T-helper 2 cell treated with Interferon-gamma antibody and Interleukin-4, amounts not matched to agents 5 μg/mL and 100 μg/mL, for 36 hours (primary cell): Measurements from ENCODE around the gene LRRN2.
"Not testable (repeated sequence)": the region's sequence is repeated elsewhere in the genome, so short reads cannot be mapped to it uniquely, and the experiment has no call there.

Source experiments
- DNase-seq: peaks from one replicate; pipeline ENCODE4 v3.0.0; 2021; ENCODE audit warnings: low spot score
- H3K27ac Mint-ChIP-seq: one replicate; pipeline ENCODE4 v1.8.0; 2021; ENCODE audit warnings: mild to moderate bottlenecking, mixed read lengths
- H3K27me3 Mint-ChIP-seq: one replicate; pipeline ENCODE4 v1.8.0; 2021; ENCODE audit warnings: low read depth, mixed read lengths
- H3K36me3 Mint-ChIP-seq: one replicate; pipeline ENCODE4 v1.8.0; 2021; ENCODE audit warnings: low read depth, mixed read lengths
- H3K4me1 Mint-ChIP-seq: one replicate; pipeline ENCODE4 v1.8.0; 2021; ENCODE audit warnings: low read depth, mixed read lengths
- H3K4me3 Mint-ChIP-seq: one replicate; pipeline ENCODE4 v1.8.0; 2022; ENCODE audit warnings: mild to moderate bottlenecking, moderate library complexity, mixed read lengths
- H3K9me3 Mint-ChIP-seq: one replicate; pipeline ENCODE4 v1.8.0; 2021; ENCODE audit warnings: mixed read lengths

LRRN2 gene

DNA sequence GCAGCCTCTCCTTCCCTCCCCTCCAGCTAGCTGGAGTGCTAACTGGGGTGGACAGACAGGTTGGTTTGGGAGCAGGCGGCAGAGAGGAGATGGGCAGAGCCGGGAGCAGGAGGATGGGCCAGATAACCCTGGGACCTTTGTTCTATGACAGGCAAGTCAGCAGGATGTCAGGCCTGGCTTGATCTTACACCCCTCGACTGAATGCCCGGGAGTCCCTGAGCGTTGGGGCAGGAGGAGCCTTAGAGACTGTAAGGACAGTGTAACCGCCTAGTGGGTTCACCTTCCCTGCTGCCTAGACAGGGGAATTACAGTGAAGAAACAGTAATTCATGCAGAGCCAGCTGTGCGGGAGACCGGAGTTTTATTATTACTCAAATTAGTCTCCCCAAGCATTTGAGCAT is 109.1 kb downstream of the LRRN2 start:
- Mint-ChIP-seq H3K27me3 (no peaks in the 10 kb centered on the region), H3K27ac (peak overlapping the region; percentile 43), H3K4me1 (peaks cover 33% of the 10 kb centered on the region), H3K4me3 (no peak overlapping the region), H3K9me3 (no peaks in the 10 kb centered on the region), H3K36me3 (peaks cover 10% of the 10 kb centered on the region)
- DNase-seq: no peak

DNA sequence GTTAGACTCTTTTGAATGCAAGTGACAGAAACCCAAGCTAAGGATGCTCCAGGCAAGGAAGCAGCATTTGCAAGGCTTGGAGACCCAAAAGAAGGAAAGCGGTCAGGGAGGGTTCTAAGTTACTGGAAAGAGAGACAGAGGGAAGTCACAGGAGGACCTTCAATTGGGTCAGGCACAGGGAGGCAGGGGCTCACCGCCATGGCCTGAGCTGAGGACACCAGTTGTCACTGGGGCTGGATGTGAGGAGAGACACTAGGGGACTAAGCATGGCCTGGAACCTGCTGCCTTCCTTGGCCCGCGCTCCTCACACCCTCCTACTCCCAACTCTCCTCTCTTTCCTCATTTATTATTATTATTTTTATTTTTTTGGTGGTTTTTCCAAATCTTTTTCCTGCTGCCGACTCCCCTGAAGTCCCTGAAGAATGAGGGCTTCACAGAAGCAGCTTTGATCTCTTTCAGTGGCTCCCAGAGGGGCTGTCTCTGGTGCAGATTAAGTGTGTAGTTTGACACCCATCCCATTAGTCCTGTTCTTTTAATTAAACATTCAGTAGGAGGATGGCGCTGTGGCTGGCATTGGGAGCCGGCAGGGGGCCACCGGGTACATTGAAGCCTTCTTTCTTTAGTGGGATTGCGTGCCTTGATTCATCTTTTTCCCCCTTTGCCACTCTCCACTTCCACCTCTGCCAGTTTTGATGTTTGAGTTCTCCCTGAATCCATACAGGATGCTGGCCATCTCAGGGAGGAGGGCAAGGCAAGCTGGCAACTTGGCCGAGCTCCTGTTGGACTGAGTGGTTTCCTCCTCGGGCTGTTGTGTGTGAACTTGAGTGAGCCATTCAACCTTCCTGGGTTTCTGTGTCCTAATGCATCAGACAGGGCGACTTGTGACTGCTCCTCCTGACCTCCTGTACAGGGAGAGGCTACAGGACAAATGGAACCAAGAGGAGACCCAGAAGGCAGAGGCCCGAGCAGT is 110.0 kb downstream of the LRRN2 start:
- H3K27me3 Mint-ChIP-seq: no peaks in the 10 kb centered on the region
- H3K4me1 Mint-ChIP-seq: peaks cover 30% of the 10 kb centered on the region
- H3K27ac Mint-ChIP-seq: peak overlapping the region; percentile 43
- H3K36me3 Mint-ChIP-seq: peaks cover 15% of the 10 kb centered on the region
- H3K9me3 Mint-ChIP-seq: no peaks in the 10 kb centered on the region
- no peak for DNase-seq
- no peak overlapping the region for H3K4me3 Mint-ChIP-seq

DNA sequence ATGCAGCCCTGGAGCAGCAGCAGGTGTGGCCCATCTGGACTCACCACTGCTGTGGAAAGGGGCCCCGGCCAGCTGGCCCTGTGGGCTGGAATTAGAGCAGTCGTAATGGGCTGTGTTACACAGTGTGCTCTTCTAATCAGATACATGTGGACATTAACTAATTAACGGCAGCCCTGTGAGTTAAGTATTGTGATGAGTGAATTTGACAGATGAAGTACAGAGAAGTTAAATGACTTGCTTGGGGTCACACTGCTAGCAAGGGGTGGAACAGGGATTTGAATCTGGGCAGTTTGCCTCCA is 110.7 kb downstream of the LRRN2 start:
- DNase-seq: no peak
- no peaks in the 10 kb centered on the region for H3K9me3 Mint-ChIP-seq
- H3K27me3 Mint-ChIP-seq: no peaks in the 10 kb centered on the region
- H3K4me3 Mint-ChIP-seq: no peak overlapping the region
- peaks cover 14% of the 10 kb centered on the region for H3K36me3 Mint-ChIP-seq
- H3K4me1 Mint-ChIP-seq: peaks cover 24% of the 10 kb centered on the region
- no peak overlapping the region for H3K27ac Mint-ChIP-seq

DNA sequence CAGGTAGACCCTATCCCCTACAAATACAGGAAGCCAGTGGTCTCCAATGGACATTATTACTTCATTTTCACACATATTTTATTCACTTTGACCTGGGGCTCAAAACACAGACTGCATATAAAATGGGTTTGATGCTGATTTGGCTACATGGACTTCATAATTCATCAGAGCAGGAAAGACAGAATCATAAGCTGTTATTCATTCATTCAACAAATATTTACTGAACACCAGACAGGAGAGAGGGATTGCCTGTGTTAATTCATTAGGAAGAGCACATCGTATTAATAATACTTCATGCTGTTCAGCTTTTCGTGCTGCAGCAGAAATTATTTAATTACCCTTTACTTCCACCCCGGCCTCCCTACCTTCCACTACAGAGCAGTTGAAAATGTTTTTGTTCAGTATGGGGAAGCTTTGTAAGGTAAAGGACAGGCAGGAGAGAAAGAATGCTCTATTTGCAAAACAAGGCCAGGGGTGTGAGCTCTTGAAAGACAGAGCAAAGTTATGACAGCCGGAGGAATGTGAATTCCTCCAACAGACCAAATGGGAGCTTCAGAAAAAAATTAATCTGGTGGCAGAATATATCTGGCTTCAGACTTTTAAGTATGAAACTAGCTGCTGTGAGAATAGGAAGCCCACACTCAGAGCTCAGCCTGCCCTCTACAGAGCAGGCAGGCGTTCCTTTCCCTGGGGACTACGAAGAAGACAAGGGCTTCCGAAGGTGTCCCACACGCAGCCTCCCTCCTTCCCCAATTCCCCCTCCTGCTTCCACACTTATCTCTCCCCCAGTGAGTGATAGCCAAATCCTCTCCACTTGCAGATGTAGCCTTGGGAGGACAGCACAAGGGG is 111.3 kb downstream of the LRRN2 start:
- Mint-ChIP-seq H3K27me3 (no peaks in the 10 kb centered on the region), H3K4me1 (peaks cover 19% of the 10 kb centered on the region), H3K27ac (no peak overlapping the region), H3K9me3 (no peaks in the 10 kb centered on the region), H3K4me3 (no peak overlapping the region), H3K36me3 (peaks cover 16% of the 10 kb centered on the region)
- DNase-seq: no peak

DNA sequence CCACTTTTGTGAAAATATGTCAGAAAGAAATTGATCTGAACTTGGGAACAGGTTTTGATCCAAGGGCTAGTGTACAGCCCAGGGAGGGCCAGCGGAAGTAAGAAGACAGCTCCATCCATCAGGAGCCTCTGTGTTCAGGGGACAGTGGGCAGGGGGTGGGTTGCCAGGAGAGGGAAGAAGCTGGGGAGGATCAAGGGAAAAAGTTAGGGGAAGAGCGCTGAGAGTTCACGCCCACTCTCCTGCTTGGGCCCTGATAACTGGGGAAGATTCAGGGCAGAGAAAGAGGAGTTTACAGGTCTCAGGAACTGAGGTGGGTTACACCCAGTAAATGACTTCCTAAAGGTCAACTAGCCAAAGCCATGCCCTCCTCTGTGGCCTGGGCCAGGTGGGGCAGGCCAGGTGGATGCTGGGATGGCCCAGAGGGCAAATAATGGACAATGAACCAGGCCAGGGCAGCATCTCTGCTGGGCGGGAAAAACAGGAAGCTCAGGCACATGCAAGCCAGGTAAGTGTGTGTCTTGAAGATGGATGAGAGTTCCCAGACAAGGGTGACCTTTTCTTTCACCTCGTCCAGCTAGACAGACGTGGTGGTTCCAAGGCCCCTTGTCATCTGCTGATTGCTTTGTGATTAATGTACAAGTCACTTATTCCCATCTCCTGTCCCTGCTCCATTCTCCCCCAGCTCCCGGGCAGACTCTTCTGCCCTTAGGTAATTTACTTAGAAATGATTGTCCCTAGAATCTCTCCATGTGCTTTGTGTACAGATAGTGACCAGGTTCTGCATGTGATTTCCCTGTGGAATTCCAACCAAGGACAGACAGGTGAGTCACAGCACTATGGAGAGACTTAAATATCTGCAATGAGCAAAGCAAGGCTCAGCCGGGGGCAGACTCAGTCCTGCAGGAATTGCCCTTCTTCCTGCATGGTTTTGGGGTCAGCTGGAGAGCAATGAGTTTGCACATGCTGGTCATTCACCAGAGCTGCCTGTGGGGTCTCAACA is 112.3 kb downstream of the LRRN2 start:
- H3K4me3 Mint-ChIP-seq: no peak overlapping the region
- no peaks in the 10 kb centered on the region for H3K27me3 Mint-ChIP-seq
- no peak for DNase-seq
- H3K9me3 Mint-ChIP-seq: no peaks in the 10 kb centered on the region
- peaks cover 16% of the 10 kb centered on the region for H3K36me3 Mint-ChIP-seq
- H3K27ac Mint-ChIP-seq: no peak overlapping the region
- H3K4me1 Mint-ChIP-seq: peaks cover 12% of the 10 kb centered on the region

DNA sequence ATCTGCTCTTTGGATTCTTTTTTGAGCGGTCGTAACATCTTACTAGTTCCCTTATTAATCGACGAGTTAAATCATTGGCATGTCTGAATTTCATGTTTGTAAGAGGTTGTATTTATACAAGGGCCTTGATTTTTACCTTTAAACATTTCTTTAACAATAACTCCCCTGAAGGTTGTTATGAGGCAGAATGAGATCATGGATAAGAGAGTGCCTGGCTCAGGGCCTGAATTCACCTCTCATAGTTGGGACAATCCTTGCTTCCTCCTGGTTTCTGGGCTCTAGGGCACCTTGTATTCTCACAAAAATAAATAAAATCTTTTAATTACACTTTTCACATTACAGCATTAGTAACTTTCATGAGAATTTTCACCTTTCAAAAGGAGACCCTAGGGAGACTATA is 113.9 kb downstream of the LRRN2 start:
- peaks cover 20% of the 10 kb centered on the region for H3K36me3 Mint-ChIP-seq
- H3K27me3 Mint-ChIP-seq: no peaks in the 10 kb centered on the region
- no peaks in the 10 kb centered on the region for H3K9me3 Mint-ChIP-seq
- no peak overlapping the region for H3K4me3 Mint-ChIP-seq
- peaks cover 13% of the 10 kb centered on the region for H3K4me1 Mint-ChIP-seq
- H3K27ac Mint-ChIP-seq: no peak overlapping the region
- no peak for DNase-seq

DNA sequence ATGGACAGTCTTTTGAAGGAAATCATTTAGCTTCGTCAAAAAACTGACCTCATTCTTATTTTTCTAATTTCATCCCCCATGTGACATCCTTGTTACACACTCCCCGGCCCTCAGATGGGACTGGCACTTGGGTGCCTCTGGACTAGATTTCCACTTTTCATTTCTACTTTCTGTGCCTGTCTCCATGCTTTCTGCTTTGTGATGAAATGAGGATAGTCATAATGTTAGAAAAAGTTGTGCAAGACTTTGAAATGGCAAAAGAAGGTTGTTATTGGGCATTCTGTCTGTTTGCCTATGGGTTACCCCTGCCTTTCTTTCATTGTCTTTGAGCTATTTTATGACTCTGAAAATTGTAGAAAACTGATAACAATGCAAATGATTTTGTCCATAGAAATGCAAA is 114.4 kb downstream of the LRRN2 start:
- H3K4me3 Mint-ChIP-seq: no peak overlapping the region
- no peaks in the 10 kb centered on the region for H3K27me3 Mint-ChIP-seq
- H3K4me1 Mint-ChIP-seq: peaks cover 16% of the 10 kb centered on the region
- H3K9me3 Mint-ChIP-seq: no peaks in the 10 kb centered on the region
- peaks cover 20% of the 10 kb centered on the region for H3K36me3 Mint-ChIP-seq
- DNase-seq: no peak
- no peak overlapping the region for H3K27ac Mint-ChIP-seq

DNA sequence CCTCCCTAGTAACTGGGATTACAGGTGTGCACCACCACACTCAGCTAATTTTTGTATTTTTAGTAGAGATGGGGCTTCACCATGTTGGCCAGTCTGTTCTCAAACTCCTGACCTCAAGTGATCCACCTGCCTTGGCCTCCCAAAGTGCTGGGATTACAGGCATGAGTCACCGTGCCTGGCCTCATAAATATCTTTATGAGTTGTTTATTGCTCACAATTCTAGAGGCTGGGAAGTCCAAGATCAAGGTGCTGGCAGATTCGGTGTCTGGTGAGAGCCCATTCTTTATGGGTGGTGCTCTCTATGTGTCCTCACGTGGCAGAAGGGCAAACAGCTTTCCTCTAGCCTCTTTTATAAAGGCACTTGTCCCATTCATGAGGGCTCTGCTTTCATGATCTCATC is 115.5 kb downstream of the LRRN2 start:
- peaks cover 25% of the 10 kb centered on the region for H3K4me1 Mint-ChIP-seq
- not testable (repeated sequence) for DNase-seq, H3K27me3 Mint-ChIP-seq, H3K9me3 Mint-ChIP-seq, H3K4me3 Mint-ChIP-seq, H3K27ac Mint-ChIP-seq
- peaks cover 22% of the 10 kb centered on the region for H3K36me3 Mint-ChIP-seq

DNA sequence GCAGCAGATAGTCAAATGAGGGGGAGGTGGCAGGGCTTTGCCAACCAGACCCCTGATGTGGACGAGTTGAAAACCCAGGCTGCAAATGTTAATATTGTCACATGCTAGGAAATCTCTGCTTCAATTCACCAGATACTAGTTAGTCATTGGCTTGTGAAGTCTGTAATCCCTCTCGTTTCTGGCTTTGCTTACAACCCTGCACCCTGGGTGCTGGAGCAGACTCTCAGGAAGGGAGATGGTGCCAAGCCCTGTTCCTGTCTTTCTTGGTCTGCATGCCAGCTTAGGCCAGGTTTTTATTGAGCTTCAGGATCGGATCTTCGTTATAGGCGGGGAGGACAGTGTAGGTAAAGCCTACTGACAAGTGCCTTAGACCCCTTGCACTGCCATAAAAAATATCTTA is 116.1 kb downstream of the LRRN2 start:
- peaks cover 22% of the 10 kb centered on the region for H3K36me3 Mint-ChIP-seq
- H3K4me1 Mint-ChIP-seq: peaks cover 29% of the 10 kb centered on the region
- no peaks in the 10 kb centered on the region for H3K9me3 Mint-ChIP-seq
- DNase-seq: no peak
- H3K27ac Mint-ChIP-seq: no peak overlapping the region
- H3K4me3 Mint-ChIP-seq: no peak overlapping the region
- no peaks in the 10 kb centered on the region for H3K27me3 Mint-ChIP-seq

DNA sequence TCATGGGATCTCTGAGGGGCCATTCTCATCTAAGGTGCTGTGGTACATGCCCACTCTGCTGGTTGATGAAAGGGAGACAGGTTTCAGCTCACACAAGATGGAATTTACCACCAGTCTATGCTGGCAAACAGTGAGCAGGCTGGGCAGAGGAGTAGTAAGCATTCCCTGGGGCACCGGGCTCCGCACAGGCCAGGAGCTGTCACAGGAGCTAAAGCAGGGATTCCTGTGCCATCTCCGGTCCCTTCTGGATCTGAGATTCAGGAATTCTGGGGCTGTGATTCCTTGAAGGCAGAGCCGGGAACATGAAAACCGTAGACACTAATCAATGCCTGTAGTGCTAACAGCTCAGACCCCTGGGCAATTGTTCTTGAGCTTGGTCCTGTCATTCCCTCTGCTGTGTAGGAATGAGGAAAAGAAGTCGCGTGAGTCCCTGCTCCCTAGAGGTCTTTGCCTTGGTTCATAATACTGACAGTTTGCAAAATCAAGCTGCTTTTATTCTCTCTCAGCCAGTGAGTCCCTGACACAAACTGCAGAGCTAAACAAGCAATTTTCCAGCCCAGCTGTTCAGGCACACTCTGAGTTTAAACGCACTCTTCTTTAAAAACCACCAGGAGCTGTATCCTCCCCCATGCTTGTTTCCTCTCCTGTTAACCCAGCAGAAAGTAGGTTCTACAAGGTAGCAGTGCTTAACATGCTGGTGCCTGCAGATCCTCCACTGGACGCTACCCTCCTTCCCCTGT is 116.8 kb downstream of the LRRN2 start:
- Mint-ChIP-seq H3K36me3 (peaks cover 24% of the 10 kb centered on the region), H3K27ac (no peak overlapping the region), H3K4me3 (no peak overlapping the region), H3K4me1 (peaks cover 32% of the 10 kb centered on the region), H3K9me3 (no peaks in the 10 kb centered on the region), H3K27me3 (no peaks in the 10 kb centered on the region)
- no peak for DNase-seq
